NCI-H1417 (cell line): ENCODE results near the gene WIPF2.
A peak's percentile ranks its signal among the peaks of the same experiment; 100 is the strongest.
"Not testable (repeated sequence)": the region's sequence is repeated elsewhere in the genome, so short reads cannot be mapped to it uniquely, and the experiment has no call there.

Source experiments
- DNase-seq, 3 experiments: peaks; one replicate each; lab custom pipeline; 2025; lab: John Stamatoyannopoulos, UW

Gene WIPF2

DNA sequence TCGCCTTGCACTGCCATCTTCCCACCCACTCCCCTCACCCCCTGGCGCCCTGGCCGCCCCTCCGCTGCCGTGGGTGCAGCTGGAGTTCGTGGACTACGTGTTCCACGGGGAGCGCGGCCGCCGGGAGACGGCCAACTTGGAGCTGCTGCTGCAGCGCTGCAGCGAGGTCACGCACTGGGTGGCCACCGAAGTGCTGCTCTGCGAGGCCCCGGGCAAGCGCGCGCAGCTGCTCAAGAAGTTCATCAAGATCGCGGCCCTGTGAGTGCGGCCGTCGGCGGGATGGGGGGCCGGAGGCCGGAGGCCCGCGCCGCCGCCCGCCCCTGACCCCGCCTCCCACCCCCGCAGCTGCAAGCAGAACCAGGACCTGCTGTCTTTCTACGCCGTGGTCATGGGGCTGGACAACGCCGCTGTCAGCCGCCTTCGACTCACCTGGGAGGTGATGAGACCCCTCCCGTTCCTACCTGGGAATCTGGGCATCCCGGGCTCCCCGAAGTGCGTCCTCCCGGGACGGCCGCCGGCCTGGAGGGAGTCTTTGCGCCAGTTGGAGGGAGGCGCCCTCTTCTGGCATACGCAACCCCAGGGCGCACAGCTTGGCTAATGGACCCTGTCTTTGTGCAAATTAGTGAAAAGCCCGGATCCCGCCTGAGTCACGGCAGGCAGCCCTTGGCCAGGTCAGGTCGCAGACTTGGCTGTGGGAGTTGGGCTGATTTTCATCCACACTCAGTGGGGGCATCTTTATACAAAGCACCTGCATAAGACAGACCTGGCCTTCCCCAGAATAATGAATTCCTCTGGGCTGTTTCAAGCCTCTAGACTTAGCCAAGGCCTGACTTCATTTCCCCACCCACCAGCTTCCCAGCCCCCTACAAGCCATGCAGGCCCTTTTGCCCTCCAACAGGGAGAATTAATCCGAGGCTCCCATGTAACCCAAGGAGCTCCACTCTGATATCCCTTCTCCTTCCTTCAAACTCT is 27.6 kb upstream of the WIPF2 start:
- DNase-seq: peak in 1 of 3 experiments; percentile 51

DNA sequence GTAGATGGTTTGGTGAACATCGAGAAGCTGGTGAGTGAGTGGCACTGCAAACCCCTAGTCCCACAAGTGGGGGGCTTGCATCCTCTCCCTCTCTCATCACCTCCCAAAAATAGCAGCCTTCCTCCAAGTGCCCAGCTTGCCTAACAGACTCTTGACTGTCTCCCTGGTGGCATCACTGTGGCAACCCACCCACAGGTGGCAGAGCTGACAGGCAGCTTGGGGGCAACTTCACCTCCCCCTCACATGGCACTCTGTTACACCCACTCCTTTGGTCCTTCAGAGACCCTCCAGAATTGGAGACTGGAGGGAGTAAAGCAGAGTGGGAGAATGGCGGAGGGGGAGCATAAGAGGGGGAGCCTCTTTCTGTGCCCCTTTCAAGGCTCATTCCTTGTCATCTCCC is 26.1 kb upstream of the WIPF2 start:
- DNase-seq: no peak

DNA sequence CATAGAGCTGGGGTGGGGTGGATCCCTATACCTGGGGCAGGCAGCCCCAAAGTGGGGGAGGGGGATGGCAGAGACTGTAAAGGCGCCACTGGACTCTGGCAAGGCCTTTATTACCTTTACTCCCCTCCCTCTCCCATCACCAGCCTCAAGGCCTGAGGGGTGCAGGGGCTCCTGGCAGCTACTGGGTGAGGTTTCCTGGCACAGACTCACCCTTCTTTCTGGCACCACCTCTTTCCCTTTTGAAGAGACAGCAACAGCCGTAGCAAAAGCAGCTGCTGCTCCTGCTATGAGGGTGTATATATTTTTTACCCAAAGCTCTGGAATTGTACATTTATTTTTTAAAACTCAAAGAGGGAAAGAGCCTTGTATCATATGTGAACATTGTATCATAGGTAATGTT is 24.3 kb upstream of the WIPF2 start:
- DNase-seq: no peak

DNA sequence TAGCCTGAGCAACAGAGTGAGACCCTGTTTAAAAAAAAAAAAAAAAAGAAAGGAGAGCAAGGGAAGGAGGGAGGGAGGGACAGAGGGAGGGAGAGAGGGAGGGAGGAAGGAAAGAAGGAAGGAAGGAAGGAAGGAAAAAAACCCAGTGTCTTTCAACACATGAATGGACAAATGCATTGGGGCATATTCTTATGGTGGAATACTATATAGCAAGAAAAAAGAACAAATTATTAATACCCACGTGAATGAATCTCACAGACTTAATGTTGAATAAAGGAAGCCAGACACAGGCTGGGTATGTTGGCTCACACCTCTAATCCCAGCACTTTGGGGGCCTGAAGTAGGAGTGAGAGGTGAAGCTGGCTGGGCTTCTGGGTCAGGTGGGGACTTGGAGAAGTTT is 21.6 kb upstream of the WIPF2 start:
- DNase-seq: no peak

DNA sequence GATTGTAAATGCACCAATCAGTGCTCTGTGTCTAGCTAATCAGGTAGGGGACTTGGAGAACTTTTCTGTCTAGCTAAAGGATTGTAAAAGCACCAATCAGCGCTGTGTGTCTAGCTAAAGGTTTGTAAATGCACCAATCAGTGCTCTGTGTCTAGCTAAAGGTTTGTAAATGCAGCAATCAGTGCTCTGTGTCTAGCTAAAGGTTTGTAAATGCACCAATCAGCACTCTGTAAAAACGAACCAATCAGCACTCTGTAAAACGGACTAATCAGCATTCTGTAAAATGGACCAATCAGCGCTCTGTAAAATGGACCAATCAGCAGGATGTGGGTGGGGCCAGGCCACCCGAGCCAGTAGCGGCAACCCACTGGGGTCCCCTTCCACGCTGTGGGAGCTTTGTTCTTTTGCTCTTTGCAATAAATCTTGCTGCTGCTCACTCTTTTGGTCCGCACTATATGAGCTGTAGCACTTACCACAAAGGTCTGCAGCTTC is 21.1 kb upstream of the WIPF2 start:
- peak in 2 of 3 experiments; percentile 16 to 35 for DNase-seq

DNA sequence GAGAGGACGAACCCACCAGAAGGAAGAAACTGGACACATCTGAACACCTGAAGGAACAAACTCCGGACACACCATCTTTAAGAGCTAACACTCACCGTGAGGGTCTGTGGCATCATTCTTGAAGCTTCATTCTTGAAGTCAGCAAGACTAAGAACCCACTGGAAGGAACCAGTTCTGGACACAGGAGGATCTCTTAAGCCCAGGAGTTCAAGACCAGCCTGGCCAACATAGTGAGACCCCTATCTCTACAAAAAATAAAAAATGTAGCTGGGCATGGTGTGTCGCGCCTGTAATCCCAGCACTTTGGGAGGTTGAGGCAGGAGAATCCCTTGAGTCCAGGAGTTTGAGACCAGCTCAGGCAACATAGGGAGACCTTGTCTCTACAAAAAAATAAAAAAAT is 20.5 kb upstream of the WIPF2 start:
- no peak for DNase-seq

DNA sequence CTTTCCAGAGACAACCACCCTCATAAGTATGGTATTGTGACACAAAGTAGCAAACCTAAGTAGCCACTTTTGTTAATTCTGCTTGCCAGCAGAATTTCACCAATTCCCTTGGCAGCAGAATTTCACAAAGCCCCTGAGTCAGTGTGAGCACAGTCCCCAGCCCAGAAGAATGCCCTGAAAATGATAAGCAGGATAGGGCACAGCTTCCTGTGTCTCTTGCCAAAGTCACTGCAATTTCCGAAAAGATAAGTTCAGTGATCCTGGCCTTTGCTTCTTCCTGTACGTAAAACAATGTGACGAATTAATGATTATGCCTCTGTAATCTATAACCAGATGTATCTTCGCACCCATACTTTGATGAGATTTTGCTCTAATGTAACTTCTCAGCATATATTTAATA is 16.0 kb upstream of the WIPF2 start:
- DNase-seq: no peak

DNA sequence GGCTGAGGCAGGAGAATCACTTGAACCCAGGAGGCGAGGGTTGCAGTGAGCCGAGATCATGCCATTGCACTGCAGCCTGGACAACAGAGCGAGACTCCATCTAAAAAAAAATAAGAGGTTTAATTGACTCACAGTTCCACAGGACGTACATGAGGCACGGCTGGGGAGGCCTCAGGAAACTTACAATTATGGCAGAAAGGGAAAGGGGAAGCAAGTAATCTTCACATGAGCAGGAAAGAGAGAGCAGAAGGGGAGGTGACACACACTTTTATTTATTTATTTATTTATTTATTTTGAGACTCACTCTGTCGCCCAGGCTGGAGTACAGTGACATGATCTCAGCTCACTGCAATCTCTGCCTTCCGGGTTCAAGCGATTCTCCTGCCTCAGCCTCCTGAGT is 12.9 kb upstream of the WIPF2 start:
- not testable (repeated sequence) for DNase-seq

DNA sequence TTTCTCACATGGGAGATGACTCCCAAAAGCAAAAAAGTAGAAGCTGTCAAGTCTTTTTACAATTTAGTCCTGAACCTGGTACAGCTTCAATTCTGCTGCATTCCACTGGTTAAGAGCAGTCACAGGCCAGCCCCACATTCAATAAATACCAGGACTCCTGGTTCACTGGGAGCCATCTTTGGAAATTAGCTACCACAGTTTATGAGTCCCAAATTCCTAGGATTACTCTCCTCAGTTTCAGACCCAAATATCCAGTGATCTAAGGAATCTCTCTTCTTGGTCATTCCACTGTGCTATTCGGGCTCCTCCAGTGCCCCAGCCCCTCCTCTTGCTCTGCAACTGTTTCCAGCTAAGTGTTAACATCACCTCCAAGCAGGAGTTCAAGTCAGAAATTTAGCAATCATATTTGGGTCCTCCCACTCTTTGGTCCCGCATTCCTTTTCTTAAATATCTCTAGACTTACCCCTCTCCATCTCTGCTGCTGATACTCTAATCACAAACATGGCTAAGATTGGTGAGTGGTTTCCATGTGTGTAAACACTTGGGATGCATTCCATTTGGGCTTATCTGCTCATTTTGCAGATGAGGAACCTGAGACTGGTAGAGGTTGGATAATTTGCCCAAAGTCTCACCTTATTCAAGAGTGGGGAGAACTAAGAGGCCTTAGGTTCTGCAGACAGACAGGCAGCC is 9.6 kb upstream of the WIPF2 start:
- DNase-seq: no peak

DNA sequence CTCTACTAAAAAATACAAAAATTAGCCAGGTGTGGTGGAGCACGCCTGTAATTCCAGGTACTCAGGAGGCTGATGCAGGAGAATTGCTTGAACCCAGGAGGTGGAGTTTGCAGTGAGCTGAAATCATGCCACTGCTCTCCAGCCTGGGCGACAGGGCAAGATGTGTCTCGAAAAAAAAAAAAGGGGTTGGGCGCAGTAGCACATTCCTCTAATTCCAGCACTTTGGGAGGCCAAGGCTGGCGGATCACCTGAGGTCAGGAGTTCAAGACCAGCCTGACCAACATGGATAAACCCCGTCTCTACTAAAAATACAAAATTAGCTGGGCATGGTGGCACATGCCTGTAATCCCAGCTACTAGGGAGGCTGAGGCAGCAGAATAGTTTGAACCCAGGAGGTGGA is 5.2 kb upstream of the WIPF2 start:
- not testable (repeated sequence) for DNase-seq

DNA sequence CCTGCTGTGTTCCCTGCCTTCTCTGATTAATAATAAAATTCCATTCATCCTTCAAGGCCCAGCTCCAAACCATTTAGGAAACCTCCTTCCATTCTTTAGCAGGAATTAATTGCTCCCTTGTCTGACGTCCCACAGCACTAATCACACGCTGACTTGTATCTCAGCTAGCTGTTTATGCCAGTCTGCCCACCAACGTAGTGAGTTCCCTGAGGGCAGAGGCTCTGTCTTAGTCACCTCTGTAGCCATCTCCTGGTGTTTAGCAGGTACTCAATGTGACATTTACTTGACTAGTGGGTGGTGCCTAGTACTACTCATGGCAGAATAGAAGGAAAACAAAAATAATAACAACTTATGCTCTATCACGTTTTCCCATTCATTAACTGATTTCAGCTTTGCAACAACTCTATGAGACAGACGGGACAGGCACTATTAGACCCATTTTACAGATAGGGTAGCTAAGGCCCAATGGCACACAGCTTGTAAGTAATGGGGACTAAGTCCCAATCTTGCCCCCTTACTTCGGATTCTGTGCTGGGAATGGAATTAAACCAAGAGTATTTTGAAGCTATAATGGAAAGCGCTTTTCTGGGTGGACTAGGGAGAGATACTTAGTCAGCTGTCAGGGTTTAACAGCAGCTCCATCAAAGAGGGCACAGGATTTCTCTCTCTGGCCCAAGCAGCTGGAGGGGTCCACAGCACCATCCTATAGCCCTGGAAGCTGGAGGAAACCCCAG is 931 bp upstream of the WIPF2 start:
- DNase-seq: no peak

DNA sequence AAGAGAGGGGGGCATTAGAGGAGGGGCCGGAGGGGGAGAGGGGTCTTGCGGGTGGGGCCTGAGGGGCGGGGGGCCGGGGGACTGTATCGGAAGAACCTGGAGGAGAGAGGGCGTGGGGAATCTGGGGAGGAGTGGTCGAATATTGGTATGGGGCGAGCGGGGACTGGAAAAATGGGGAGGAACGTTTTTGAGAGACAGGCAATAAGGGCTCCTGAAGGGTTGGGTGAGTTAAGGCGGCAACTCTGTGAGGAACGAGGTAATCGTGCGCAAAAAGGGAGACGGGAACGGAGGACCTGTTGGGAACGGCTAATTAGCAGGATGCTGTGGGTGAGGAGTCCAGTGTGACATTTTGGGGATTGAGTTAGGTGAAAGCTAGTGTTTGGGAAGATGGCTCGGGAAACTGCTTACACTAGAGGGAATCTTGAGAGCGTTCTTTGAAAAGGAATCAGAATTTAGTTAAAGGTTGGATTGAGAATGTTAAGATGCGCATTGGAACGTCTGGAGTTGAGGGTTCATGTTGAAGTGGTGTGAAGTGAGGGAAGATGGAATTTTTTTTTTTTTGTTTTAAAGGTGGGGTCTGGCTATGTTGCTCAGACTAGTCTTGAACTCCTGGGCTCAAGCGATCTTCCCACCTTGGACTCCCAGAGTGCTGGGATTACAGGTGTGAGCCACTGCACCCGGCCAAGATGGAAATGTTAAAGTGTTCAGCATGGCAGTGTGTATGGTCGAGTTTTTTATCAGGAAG is 662 bp downstream of the WIPF2 start:
- DNase-seq: peak in 2 of 3 experiments; percentile 54 to 92

DNA sequence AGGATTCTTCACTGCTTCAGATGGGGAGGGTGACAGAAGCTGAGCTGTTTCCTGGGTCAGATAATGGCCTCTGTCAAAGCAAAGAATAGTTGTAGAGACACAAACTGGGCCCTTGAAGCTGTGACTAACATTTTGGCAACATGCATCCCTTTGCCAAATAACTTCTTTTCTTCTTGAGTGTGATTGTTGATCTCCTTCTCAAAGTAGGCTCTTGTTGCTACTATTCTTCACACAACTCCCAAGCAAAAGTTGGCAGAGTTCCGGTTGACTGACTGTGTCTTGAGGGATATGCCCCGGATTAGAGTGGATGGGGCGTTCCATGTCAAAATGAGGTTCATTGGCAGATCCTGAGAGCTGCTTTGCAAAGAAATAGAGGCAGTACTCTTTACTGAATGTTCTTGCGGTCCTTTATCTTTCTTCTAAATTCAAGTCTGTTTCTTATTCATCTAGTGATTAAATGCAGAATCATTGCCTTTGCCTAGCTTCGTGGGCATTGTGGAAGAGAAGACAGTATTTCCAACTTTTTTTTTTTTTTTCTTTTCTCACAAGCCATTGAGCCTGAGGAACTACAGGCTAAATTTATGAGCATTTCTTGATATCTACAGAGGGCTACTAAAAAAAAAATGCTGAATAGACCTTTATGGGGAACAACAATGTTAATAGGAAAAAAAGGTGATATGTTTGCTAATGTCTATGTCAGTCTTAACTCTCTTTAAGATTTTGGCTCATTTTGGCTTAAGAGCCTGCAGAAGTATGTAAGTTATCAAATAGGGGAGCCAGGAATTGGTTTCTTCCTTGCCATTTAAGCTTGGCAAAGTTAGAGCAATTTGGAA is 5.8 kb downstream of the WIPF2 start:
- no peak for DNase-seq

DNA sequence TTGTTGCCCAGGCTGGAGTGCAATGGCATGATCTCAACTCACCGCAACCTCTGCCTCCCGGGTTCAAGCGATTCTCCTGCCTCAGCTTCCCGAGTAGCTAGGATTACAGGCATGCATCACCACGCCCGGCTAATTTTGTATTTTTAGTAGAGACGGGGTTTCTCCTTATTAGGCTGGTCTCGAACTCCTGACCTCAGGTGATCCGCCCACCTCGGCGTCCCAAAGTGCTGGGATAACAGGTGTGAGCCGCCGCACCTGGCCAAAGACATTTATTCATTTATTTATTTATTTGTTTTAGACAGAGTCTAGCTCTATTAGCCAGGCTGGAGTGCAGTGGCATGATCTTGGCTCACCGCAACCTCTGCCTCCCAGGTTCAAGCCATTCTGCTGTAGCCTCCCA is 10.0 kb downstream of the WIPF2 start:
- not testable (repeated sequence) for DNase-seq

DNA sequence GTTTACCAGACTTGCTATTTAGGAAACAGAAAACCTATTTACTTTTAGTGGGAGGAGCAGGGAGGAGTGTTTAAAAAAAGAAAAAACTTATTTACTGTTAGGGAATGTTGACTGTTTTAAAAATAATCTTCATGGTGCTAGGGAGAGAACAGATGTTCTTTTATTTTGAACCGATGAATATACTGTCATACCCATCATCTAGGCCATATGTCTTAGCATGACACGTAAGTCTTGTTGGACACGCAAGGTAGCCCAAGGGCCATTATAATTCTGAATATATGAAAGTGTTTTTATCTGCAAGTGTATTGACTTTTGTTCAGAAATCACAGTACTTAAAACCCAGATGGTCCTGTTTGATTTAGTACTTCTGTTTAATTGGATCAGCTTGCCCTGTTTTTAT is 11.6 kb downstream of the WIPF2 start:
- peak in 1 of 3 experiments; percentile 34 for DNase-seq

DNA sequence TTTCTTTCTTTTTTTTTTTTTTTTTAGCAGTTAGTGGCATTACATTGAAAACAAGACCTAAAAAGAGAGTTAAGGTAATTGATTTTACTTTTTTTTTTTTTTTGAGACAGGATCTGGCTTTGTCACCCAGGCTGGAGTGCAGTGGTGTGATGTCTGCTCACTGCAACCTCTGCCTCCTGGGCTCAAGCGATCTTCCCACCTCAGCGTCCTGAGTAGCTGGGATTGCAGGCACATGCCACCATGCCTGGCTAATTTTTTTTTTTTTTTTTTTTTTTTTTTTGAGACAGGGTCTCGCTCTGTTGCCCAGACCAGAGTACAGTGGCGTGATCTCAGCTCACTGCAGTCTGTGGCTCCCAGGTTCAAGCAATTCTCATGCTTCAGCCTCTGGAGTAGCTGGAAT is 12.8 kb downstream of the WIPF2 start:
- DNase-seq: not testable (repeated sequence)

DNA sequence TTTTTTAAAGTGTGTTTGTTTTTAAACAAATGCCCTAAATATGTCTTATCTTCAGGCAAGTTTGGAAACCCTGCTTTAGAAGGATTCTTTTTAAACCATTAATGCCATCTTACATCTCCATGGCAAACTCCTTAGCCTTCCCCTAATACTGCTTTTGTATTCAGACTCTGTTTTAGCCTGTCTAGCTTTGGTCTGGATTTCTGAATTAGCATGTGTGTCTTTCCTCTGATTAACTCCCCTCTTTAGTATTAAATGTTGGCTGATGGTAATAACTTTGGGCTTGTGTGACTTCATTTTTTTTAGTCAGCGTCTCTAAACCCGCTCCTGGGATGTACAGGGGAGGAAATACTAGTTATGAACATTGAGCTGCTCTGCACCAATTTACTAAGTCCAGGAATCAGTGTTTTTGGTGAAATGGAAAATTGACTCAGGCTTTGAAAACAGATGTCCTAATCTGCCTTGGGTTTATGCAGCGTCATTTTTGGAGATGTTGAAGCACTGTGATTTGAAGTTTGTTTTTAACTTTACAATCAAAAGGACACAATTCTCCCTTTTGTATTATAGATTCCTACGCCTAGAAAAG is 22.2 kb downstream of the WIPF2 start:
- no peak for DNase-seq

DNA sequence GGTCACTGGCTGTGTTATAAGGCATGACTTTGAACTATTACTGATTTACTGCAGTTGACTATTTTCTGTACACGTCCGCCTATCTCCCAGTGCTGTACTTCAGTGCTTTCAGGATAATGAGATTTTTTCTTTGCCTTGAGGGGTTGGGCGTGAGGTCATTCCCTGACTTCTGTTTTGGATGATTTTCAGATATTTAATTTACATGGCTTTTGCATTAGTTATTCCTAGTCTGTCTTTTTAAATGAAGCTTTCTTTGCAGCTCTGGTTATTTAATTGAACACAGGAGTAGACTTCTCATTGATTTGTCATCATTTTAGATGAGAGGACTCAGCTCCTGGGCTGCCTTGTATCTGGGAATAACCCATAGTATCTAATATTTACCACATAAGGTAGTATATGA is 23.7 kb downstream of the WIPF2 start:
- no peak for DNase-seq

DNA sequence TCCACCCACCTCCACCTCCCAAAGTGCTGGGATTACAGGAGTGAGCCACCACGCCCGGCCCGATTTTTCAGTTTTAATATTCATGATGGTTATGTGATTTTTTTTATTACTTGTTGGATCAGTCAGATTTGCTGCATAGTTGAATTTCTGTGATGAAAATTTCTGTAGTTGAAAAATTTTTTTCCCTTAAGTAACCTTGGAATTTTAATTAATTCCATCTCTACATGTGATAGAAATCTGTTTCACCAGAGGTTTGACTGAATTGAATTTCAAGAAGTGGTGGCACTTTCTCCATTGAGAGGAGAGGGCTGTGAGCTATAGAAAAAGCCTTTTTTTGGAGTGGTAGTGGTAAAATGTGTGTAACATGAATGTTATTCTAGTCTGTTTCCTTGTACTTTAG is 24.7 kb downstream of the WIPF2 start:
- no peak for DNase-seq

DNA sequence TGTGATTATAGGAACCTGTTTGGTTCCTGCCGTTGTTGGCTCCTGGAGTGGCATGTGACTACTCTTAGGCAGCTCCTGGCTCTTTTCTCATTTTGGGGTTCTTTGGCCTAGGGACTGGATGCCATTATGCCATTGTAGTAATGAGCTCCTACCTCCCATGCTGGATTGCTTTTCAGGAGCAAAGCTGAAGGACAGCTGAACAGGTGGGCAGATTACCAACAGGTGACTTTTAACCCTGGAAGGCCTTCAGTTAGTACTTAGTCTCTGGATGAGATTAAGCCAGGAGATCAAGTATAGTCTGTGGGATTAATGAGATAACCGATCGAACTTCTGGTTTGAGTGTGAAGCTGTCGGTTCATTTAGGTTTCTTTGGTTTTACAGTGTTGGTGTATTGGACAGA is 25.2 kb downstream of the WIPF2 start:
- DNase-seq: no peak
